ENCODE measurements around the gene HOTAIR.

The HOTAIR gene

GRCh38 chr12:53974084-53975063, at the start of gene HOTAIR:
TSS of gene HOTAIR (minus strand) at chr12:53974954.
- DNase-seq = no peak

- no peak for DNase-seq
Measured at GRCh38 chr12:54024127-54024526, 49.4 kb upstream of the HOTAIR start.

GRCh38 chr12:54022960-54023884, 48.5 kb upstream of the HOTAIR start:
- no peak for DNase-seq

- DNase-seq = no peak
Measured at GRCh38 chr12:54021432-54022013, 46.8 kb upstream of the HOTAIR start.

GRCh38 chr12:54020591-54021405, 46.0 kb upstream of the HOTAIR start:
- no peak for DNase-seq

GRCh38 chr12:54019924-54020590, 45.3 kb upstream of the HOTAIR start:
- no peak for DNase-seq

GRCh38 chr12:54019091-54019811, 44.5 kb upstream of the HOTAIR start:
- DNase-seq = no peak

- DNase-seq = no peak
Measured at GRCh38 chr12:54018468-54018984, 43.8 kb upstream of the HOTAIR start.

GRCh38 chr12:54017878-54018467, 43.2 kb upstream of the HOTAIR start:
- peak; percentile 56 for DNase-seq

GRCh38 chr12:54017027-54017788, 42.5 kb upstream of the HOTAIR start:
- DNase-seq = no peak

GRCh38 chr12:54016478-54016964, 41.8 kb upstream of the HOTAIR start:
- DNase-seq = no peak

GRCh38 chr12:54016051-54016450, 41.3 kb upstream of the HOTAIR start:
- DNase-seq = no peak

- DNase-seq = no peak
Measured at GRCh38 chr12:54015018-54015931, 40.5 kb upstream of the HOTAIR start.

GRCh38 chr12:54014377-54015017, 39.7 kb upstream of the HOTAIR start:
- DNase-seq = no peak

- DNase-seq = no peak
Measured at GRCh38 chr12:54012631-54013409, 38.1 kb upstream of the HOTAIR start.

- DNase-seq = no peak
Measured at GRCh38 chr12:54011665-54012532, 37.1 kb upstream of the HOTAIR start.

All from activated T-cell treated with anti-CD3 and anti-CD28 coated beads for 4 hours (primary cell).